Neuronal stem cell (in vitro differentiated cells): ENCODE results near the gene ARMH3.

Source experiments
- DNase-seq: peaks from one replicate; pipeline ENCODE4 v3.0.0-alpha.2; 2013; ENCODE audit warnings: low spot score
- H2AFZ ChIP-seq: one replicate; pipeline ENCODE4 v1.6.1; 2013; ENCODE audit warnings: mild to moderate bottlenecking, low read length, inconsistent platforms
- H2AK5ac ChIP-seq: 2 replicates; pipeline ENCODE4 v1.6.1; 2013; ENCODE audit warnings: low read depth, mild to moderate bottlenecking, inconsistent platforms, low read length, moderate library complexity, mixed read lengths
- H2BK120ac ChIP-seq: 2 replicates; pipeline ENCODE4 v1.6.1; 2013; ENCODE audit warnings: low read depth, mild to moderate bottlenecking, inconsistent platforms, low read length, moderate library complexity, mixed read lengths
- H2BK12ac ChIP-seq: one replicate; pipeline ENCODE4 v1.6.1; 2013; ENCODE audit warnings: low read length, inconsistent platforms
- H2BK15ac ChIP-seq: 2 replicates; pipeline ENCODE4 v1.6.1; 2013; ENCODE audit warnings: mild to moderate bottlenecking, low read length, inconsistent platforms, mixed read lengths
- H2BK5ac ChIP-seq: one replicate; pipeline ENCODE4 v1.6.1; 2013; ENCODE audit warnings: inconsistent platforms, mild to moderate bottlenecking, low read length, moderate library complexity
- H3K14ac ChIP-seq: one replicate; pipeline ENCODE4 v1.6.1; 2013; ENCODE audit warnings: low read length, inconsistent platforms
- H3K18ac ChIP-seq: 2 replicates; pipeline ENCODE4 v1.6.1; 2013; ENCODE audit warnings: low read length, inconsistent platforms
- H3K23ac ChIP-seq: 2 replicates; pipeline ENCODE4 v1.6.1; 2013; ENCODE audit warnings: low read depth, mild to moderate bottlenecking, mixed read lengths, low read length, inconsistent platforms; ENCODE audit not compliant: poor library complexity
- H3K27ac ChIP-seq: replicated peaks from 3 replicates; pipeline ENCODE4 v1.5.1; 2013; ENCODE audit warnings: low read length, inconsistent platforms
- H3K27me3 ChIP-seq, 3 experiments: 2 replicates each; pipeline ENCODE4 v1.6.1; 2013; ENCODE audit warnings: low read length in 3 of 3, mild to moderate bottlenecking in 2 of 3, inconsistent platforms in 1 of 3, low read depth in 1 of 3, mixed read lengths in 1 of 3, moderate library complexity in 1 of 3; ENCODE audit not compliant: control insufficient read depth in 3 of 3, insufficient read depth in 3 of 3
- H3K36me3 ChIP-seq, 2 donors: replicated peaks in 1 of 2; 2 replicates each; pipeline ENCODE4 v1.6.1; 2013; ENCODE audit warnings: low read length in 2 of 2; ENCODE audit not compliant: control insufficient read depth in 2 of 2, insufficient read depth in 2 of 2
- H3K4ac ChIP-seq: 2 replicates; pipeline ENCODE4 v1.6.1; 2013; ENCODE audit warnings: inconsistent platforms, mild to moderate bottlenecking, low read length, moderate library complexity
- H3K4me1 ChIP-seq, 2 donors: 1 replicate in 1 of 2; 2 replicates in 1 of 2; pipeline ENCODE4 v1.6.1; 2013; ENCODE audit warnings: low read length in 2 of 2, low read depth in 1 of 2; ENCODE audit not compliant: control insufficient read depth in 2 of 2, insufficient read depth in 1 of 2
- H3K4me2 ChIP-seq: one replicate; pipeline ENCODE4 v1.6.1; 2013; ENCODE audit warnings: mild to moderate bottlenecking, low read length, inconsistent platforms; ENCODE audit not compliant: insufficient read depth, poor library complexity, severe bottlenecking
- H3K4me3 ChIP-seq, 2 donors: 2 replicates each; pipeline ENCODE4 v1.5.1; 2013; ENCODE audit warnings: low read length in 2 of 2, mild to moderate bottlenecking in 2 of 2, inconsistent platforms in 1 of 2, moderate library complexity in 1 of 2
- H3K79me1 ChIP-seq: one replicate; pipeline ENCODE4 v1.6.1; 2013; ENCODE audit warnings: low read depth, mild to moderate bottlenecking, inconsistent platforms, low read length, moderate library complexity
- H3K9ac ChIP-seq: one replicate; pipeline ENCODE4 v1.6.1; 2013; ENCODE audit warnings: mild to moderate bottlenecking, low read depth, low read length, inconsistent platforms; ENCODE audit not compliant: poor library complexity
- H3K9me3 ChIP-seq, 2 donors: replicated peaks in 1 of 2; 2 replicates each; pipeline versions ENCODE3 to v1.6.1; 2013; ENCODE audit warnings: low read length in 2 of 2, mild to moderate bottlenecking in 2 of 2, inconsistent platforms in 1 of 2, low read depth in 1 of 2, mixed read lengths in 1 of 2, moderate library complexity in 1 of 2; ENCODE audit not compliant: control insufficient read depth in 2 of 2, insufficient read depth in 1 of 2
- H4K8ac ChIP-seq: one replicate; pipeline ENCODE4 v1.6.1; 2013; ENCODE audit warnings: low read depth, mild to moderate bottlenecking, inconsistent platforms, low read length, moderate library complexity
- H4K91ac ChIP-seq: one replicate; pipeline ENCODE4 v1.6.1; 2013; ENCODE audit warnings: low read length, low read depth, mild to moderate bottlenecking, inconsistent platforms; ENCODE audit not compliant: poor library complexity
- WGBS, 2 donors: extraction: QIAGEN DNeasy Blood & Tissue Kit; methylation state at CpG; one replicate each; pipeline ENCODE4 v1.1.7; 2013; ENCODE audit warnings: missing lambda C conversion rate in 2 of 2, mixed read lengths in 1 of 2; ENCODE audit not compliant: insufficient read length in 2 of 2, insufficient replicate concordance in 1 of 2; ENCODE audit errors: extremely low coverage in 2 of 2; 5-methylcytosine and 5-hydroxymethylcytosine counted together

Gene ARMH3

GRCh38 chr10:101932183-101932582 lies 123.8 kb downstream of the ARMH3 start:
- H3K4ac ChIP-seq = no peak overlapping the region
- no peak overlapping the region for H2BK15ac ChIP-seq
- no peak overlapping the region for H2BK12ac ChIP-seq
- no peak overlapping the region for H2BK5ac ChIP-seq
- no peak overlapping the region for H3K27ac ChIP-seq
- no peaks in the 10 kb centered on the region for H3K79me1 ChIP-seq
- DNase-seq = no peak
- H2BK120ac ChIP-seq = no peak overlapping the region
- H3K27me3 ChIP-seq = no peaks in the 10 kb centered on the region
- H2AFZ ChIP-seq = no peak overlapping the region
- no peak overlapping the region for H4K91ac ChIP-seq
- no peak overlapping the region for H3K14ac ChIP-seq
- H3K9ac ChIP-seq = no peak overlapping the region
- H3K4me3 ChIP-seq = no peak overlapping the region
- no peak overlapping the region for H4K8ac ChIP-seq
- H3K4me2 ChIP-seq = no peak overlapping the region
- no peak overlapping the region for H2AK5ac ChIP-seq
- H3K18ac ChIP-seq = no peak overlapping the region
- H3K4me1 ChIP-seq = peaks cover 5 to 8% of the 10 kb centered on the region in 2 donors
- WGBS, 2 donors = no CpG with 5 or more reads among the region's 4 CpGs
- no peaks in the 10 kb centered on the region for H3K9me3 ChIP-seq
- H3K36me3 ChIP-seq = peaks cover 2 to 4% of the 10 kb centered on the region in 2 donors
- no peak overlapping the region for H3K23ac ChIP-seq

- H3K79me1 ChIP-seq = no peaks in the 10 kb centered on the region
- no peak overlapping the region for H3K9ac ChIP-seq
- no peak overlapping the region for H2BK120ac ChIP-seq
- H3K4ac ChIP-seq = no peak overlapping the region
- no peak overlapping the region for H3K4me2 ChIP-seq
- no peaks in the 10 kb centered on the region for H3K4me1 ChIP-seq
- no peak overlapping the region for H3K27ac ChIP-seq
- H4K91ac ChIP-seq = no peak overlapping the region
- DNase-seq = no peak
- H3K14ac ChIP-seq = no peak overlapping the region
- H2BK15ac ChIP-seq = no peak overlapping the region
- no peak overlapping the region for H2AFZ ChIP-seq
- no peak overlapping the region for H2BK5ac ChIP-seq
- H2BK12ac ChIP-seq = no peak overlapping the region
- H3K27me3 ChIP-seq = no peaks in the 10 kb centered on the region
- no peak overlapping the region for H4K8ac ChIP-seq
- WGBS, 2 donors = no CpG with 5 or more reads among the region's 2 CpGs
- no peak overlapping the region for H3K23ac ChIP-seq
- no peak overlapping the region for H3K4me3 ChIP-seq
- peaks cover 2 to 3% of the 10 kb centered on the region in 2 donors for H3K36me3 ChIP-seq
- no peaks in the 10 kb centered on the region for H3K9me3 ChIP-seq
- H3K18ac ChIP-seq = no peak overlapping the region
- no peak overlapping the region for H2AK5ac ChIP-seq
Observed at GRCh38 chr10:101925027-101925426, 130.9 kb downstream of the ARMH3 start.

- Histone ChIP-seq H2BK12ac (no peak overlapping the region), H3K14ac (no peak overlapping the region), H2BK5ac (no peak overlapping the region), H3K4me1 (peaks cover 0 to 6% of the 10 kb centered on the region in 2 donors), H2BK15ac (no peak overlapping the region), H3K9me3 (no peaks in the 10 kb centered on the region), H3K79me1 (no peaks in the 10 kb centered on the region), H2BK120ac (no peak overlapping the region), H3K18ac (no peak overlapping the region), H3K9ac (no peak overlapping the region), H4K8ac (no peak overlapping the region), H2AFZ (no peak overlapping the region), H3K23ac (no peak overlapping the region), H3K4me2 (no peak overlapping the region), H3K4ac (no peak overlapping the region), H3K36me3 (peaks cover 2 to 3% of the 10 kb centered on the region in 2 donors), H3K4me3 (no peak overlapping the region), H3K27ac (no peak overlapping the region), H2AK5ac (no peak overlapping the region), H4K91ac (no peak overlapping the region), H3K27me3 (no peaks in the 10 kb centered on the region)
- no peak for DNase-seq
Observed at GRCh38 chr10:101923256-101923655, 132.7 kb downstream of the ARMH3 start.

- no peak overlapping the region for H3K18ac ChIP-seq
- no peaks in the 10 kb centered on the region for H3K9me3 ChIP-seq
- H4K91ac ChIP-seq = no peak overlapping the region
- no peak overlapping the region for H2AK5ac ChIP-seq
- no peaks in the 10 kb centered on the region for H3K27me3 ChIP-seq
- H3K14ac ChIP-seq = no peak overlapping the region
- H2BK15ac ChIP-seq = no peak overlapping the region
- H2AFZ ChIP-seq = no peak overlapping the region
- no peak overlapping the region for H4K8ac ChIP-seq
- no peaks in the 10 kb centered on the region for H3K79me1 ChIP-seq
- H3K4me3 ChIP-seq = no peak overlapping the region
- no CpG with 5 or more reads among the region's 2 CpGs for WGBS, 2 donors
- no peak overlapping the region for H3K9ac ChIP-seq
- H3K4me2 ChIP-seq = no peak overlapping the region
- no peak overlapping the region for H3K4ac ChIP-seq
- DNase-seq = no peak
- peaks cover 0 to 6% of the 10 kb centered on the region in 2 donors for H3K4me1 ChIP-seq
- no peak overlapping the region for H2BK5ac ChIP-seq
- H3K36me3 ChIP-seq = peaks cover 2 to 3% of the 10 kb centered on the region in 2 donors
- no peak overlapping the region for H2BK12ac ChIP-seq
- H2BK120ac ChIP-seq = no peak overlapping the region
- no peak overlapping the region for H3K27ac ChIP-seq
- H3K23ac ChIP-seq = no peak overlapping the region
Observed at GRCh38 chr10:101922846-101923245, 133.1 kb downstream of the ARMH3 start.
